Activated naive CD4-positive, alpha-beta T cell treated with anti-CD3 and anti-CD28 coated beads, Interleukin-2, amount 50 U/mL, for 72 hours (primary cell): ENCODE measurements around the gene CPTP. TPM values are rescaled to one million over a fixed set of nuclear protein-coding genes. Genes with fewer than 3 reads are reported as not detected.

Experiments used
- ATAC-seq, 2 donors: fragments of 150-1000 bp; cut with Tn5 transposase; 2 replicates each; pipeline ENCODE4 v1.10.0; 2021; ENCODE audit warnings: mild to moderate bottlenecking in 2 of 2, moderate library complexity in 2 of 2
- DNase-seq, 2 donors: peaks; one replicate each; pipeline ENCODE4 v3.0.0; 2021 to 2022; ENCODE audit warnings: low spot score in 2 of 2
- H3K27ac Mint-ChIP-seq, 2 donors: one replicate each; pipeline ENCODE4 v1.8.0; 2022; ENCODE audit warnings: mild to moderate bottlenecking in 2 of 2, mixed read lengths in 2 of 2
- H3K36me3 Mint-ChIP-seq, 2 donors: one replicate each; pipeline ENCODE4 v1.8.0; 2022; ENCODE audit warnings: mixed read lengths in 2 of 2
- H3K9me3 Mint-ChIP-seq, 2 donors: one replicate each; pipeline ENCODE4 v1.8.0; 2022; ENCODE audit warnings: mixed read lengths in 2 of 2
- total RNA-seq, 2 donors: library from RNA; stranded (reverse); gene quantifications; one replicate each; pipeline ENCODE4 v1.2.3, GENCODE V29; 2022

Gene CPTP
- total RNA-seq, result 10 to 100 TPM in 1 of 2 donors, 1 to 10 TPM in 1; 9.8 to 12.2 TPM

DNA sequence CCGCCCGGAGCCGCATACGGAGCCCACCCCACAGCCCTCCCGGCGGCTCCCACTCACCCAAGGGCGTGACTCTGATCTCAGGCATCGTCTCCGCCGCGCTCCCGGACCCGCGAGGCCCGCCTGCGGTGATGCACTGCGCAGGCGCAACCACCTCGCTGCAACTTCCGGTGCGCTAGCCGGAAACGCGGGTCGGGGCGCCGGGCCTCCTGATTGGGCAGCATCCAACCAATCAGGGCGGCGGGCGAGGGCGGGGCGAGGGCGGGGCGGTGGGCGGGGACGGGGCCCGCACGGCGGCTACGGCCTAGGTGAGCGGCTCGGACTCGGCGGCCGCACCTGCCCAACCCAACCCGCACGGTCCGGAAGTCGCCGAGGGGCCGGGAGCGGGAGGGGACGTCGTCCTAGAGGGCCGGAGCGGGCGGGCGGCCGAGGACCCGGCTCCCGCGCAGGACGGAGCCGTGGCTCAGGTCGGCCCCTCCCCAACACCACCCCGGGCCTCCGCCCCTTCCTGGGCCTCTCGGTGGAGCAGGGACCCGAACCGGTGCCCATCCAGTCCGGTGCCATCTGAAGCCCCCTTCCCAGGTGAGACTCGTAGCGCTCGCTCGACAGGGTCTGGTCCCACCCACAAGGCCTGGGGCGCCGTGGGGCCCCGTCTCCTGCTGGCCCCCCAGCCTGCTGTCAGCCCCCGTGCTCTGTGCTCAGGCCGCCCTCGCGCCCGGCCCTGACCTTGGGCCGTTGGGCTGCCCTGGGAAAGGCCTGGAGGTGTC lies at the start of gene CPTP, which contains the start of gene INTS11:
Gene CPTP (plus strand): TSS at position 279 of the 764 bp plus-strand sequence. CDS start 2,109 bp downstream, outside the sequence.
Gene INTS11 (minus strand): TSS at position 137 of the 764 bp plus-strand sequence. CDS start 52 bp downstream, at position 85.
- ATAC-seq (peak; percentile 88 to 90), DNase-seq (peak; percentile 95 to 97)
- Mint-ChIP-seq H3K36me3 (peaks cover 0 to 7% of the 10 kb centered on the region in 2 donors), H3K9me3 (peaks cover 2% of the 10 kb centered on the region in 2 donors), H3K27ac (peak within 1 kb of the TSS; percentile 87 to 96)

DNA sequence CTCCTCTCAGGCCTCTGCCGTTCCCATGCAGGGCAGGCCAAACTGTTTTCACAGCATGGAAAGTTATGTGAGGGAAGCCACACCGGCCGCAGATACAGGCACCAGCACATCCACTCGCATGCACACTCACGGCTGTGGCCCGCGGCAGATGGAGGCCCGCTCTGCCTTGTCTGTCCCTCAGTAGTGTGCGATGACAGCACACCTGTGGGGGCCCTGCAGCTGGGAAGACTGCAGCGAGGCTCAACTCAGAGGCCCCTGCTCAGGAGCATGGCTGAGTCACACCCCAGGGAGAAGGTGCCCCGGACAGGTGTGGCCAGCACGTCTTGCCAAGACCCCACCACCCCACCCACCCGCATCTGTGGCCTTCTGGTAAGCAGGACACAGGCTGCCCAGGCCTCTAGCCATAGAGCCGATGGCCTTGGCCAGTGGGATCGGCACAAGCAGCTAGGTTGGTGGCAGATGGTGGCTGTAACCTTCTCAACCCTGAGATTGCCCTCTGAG lies 49.6 kb upstream of the CPTP start:
- Mint-ChIP-seq H3K9me3 (no peaks in the 10 kb centered on the region), H3K36me3 (peaks cover 13 to 14% of the 10 kb centered on the region in 2 donors), H3K27ac (peak overlapping the region in 1 of 2 donors; percentile 68)
- DNase-seq (no peak), ATAC-seq (no peak)

DNA sequence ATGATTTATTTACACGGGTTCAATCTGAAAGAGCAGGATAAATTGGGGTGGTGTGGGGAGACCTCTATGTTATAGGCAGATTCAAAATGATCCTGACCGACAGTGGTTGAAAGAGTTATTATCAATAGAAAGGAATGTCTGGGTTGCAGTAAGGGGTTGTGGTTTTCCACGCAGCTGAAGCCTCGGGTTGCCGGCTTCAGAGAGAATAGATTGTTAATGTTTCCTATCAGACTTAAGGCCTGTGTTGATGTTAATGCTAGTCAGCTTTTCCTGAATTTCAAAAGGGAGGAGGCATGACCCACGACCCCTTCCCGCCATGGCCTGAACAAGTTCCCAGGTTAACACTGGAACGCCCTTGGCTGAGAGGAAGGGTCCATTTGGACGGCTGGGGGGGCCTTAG lies 48.8 kb upstream of the CPTP start:
- DNase-seq, result no peak
- Mint-ChIP-seq H3K27ac (no peak overlapping the region), H3K36me3 (peaks cover 13 to 14% of the 10 kb centered on the region in 2 donors), H3K9me3 (no peaks in the 10 kb centered on the region)
- ATAC-seq, result no peak

GRCh38 chr1:1278620-1279019 lies 46.0 kb upstream of the CPTP start:
- no peak for DNase-seq
- Mint-ChIP-seq H3K27ac (no peak overlapping the region), H3K36me3 (no peaks in the 10 kb centered on the region), H3K9me3 (no peaks in the 10 kb centered on the region)
- no peak for ATAC-seq

- H3K9me3 Mint-ChIP-seq, result no peaks in the 10 kb centered on the region
- DNase-seq (no peak), ATAC-seq (no peak)
- H3K27ac Mint-ChIP-seq, result no peak overlapping the region
- no peaks in the 10 kb centered on the region for H3K36me3 Mint-ChIP-seq
Observed at GRCh38 chr1:1279028-1279427, 45.6 kb upstream of the CPTP start.

DNA sequence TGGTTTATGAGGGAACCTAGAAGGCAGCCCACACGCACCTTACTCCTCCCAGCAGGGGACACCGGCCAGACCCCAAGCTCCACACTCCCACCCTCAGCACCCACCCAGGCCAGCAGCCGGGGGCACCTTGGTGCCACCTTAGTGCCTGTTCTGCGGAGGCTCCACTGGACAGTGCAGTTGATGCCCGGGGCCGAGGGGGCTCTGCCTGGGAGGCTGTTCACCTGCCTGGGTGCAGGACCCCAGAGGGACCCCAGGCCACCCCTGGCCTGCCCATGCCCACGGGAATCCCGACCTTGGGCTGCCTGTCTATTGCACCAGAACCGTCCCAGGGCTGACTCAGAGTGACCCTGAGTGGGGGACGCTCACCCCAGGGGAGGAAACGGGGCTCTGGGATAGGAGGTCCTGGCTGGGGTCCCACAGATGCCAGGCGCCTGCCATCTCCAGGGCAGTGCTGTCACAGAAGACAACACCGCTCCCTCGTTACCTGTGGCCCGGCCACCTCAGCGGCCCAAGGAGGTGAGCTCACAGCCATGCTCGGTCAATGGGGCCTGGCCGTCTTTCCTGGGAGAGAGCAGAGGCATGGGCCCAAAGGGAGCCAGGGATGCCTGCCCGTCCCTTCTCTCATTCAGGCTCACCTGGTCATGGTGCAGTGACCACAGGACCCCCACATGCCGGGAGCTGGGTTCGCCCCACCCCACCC lies 43.7 kb upstream of the CPTP start:
- ATAC-seq, result no peak
- Mint-ChIP-seq H3K9me3 (no peaks in the 10 kb centered on the region), H3K36me3 (no peaks in the 10 kb centered on the region), H3K27ac (no peak overlapping the region)
- no peak for DNase-seq

GRCh38 chr1:1281533-1282321 lies 42.9 kb upstream of the CPTP start:
- DNase-seq (peak in 1 of 2 donors; percentile 58), ATAC-seq (peak; percentile 34 to 85)
- Mint-ChIP-seq H3K9me3 (no peaks in the 10 kb centered on the region), H3K27ac (peak overlapping the region in 1 of 2 donors; percentile 72), H3K36me3 (no peaks in the 10 kb centered on the region)

DNA sequence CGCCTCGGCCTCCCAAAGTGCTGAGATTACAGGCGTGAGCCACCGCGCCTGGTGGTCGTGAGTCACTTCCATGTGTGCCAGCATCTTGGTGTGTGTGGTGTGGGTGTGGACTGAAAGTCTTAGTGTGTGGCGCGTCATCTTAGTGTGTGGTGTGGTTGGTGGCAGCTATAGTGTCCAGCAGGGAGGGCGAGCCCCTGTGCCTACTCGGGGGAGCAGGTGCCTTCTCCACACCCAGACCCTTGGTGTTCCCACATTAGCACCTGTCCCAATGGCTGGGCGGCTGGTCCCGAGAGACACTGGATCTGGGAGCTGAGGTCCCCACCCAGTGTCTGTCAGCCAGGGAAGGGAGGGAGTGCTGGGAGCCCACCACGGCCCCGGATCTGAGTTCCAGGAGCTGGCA lies 41.6 kb upstream of the CPTP start:
- Mint-ChIP-seq H3K36me3 (no peaks in the 10 kb centered on the region), H3K27ac (peak overlapping the region in 1 of 2 donors; percentile 72), H3K9me3 (no peaks in the 10 kb centered on the region)
- DNase-seq (peak in 1 of 2 donors; percentile 65), ATAC-seq (peak; percentile 34 to 76)

GRCh38 chr1:1283821-1284220 lies 40.8 kb upstream of the CPTP start:
- Mint-ChIP-seq H3K9me3 (no peaks in the 10 kb centered on the region), H3K36me3 (no peaks in the 10 kb centered on the region), H3K27ac (no peak overlapping the region)
- DNase-seq, result no peak
- no peak for ATAC-seq

- H3K9me3 Mint-ChIP-seq, result no peaks in the 10 kb centered on the region
- no peaks in the 10 kb centered on the region for H3K36me3 Mint-ChIP-seq
- ATAC-seq (peak in 1 of 2 donors; percentile 19), DNase-seq (no peak)
- no peak overlapping the region for H3K27ac Mint-ChIP-seq
Observed at GRCh38 chr1:1284221-1285101, 40.1 kb upstream of the CPTP start.

GRCh38 chr1:1285102-1285571 lies 39.5 kb upstream of the CPTP start:
- peak in 1 of 2 donors; percentile 16 for ATAC-seq
- DNase-seq, result no peak
- Mint-ChIP-seq H3K36me3 (no peaks in the 10 kb centered on the region), H3K9me3 (no peaks in the 10 kb centered on the region), H3K27ac (no peak overlapping the region)

DNA sequence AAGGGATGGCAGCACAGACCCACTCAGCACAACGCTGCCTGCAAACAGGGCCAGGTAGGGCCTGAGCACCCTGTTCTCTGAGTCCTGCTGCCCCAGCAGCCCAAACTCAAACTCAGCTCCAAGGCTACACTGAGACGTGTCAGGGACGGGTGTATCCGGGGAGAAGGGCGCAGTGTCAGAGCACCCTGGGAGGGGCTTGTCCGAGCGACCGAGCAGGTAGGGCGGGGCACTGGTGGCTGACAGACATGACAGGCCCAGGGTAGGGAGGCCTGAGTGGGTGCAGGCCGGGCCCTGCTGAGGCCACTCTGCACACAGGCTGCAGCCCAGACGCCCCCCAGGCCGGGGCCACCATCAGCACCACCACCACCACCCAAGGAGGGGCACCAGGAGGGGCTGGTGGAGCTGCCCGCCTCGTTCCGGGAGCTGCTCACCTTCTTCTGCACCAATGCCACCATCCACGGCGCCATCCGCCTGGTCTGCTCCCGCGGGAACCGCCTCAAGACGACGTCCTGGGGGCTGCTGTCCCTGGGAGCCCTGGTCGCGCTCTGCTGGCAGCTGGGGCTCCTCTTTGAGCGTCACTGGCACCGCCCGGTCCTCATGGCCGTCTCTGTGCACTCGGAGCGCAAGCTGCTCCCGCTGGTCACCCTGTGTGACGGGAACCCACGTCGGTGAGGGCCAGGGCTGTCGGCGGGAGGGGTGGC lies 38.8 kb upstream of the CPTP start:
- no peak for DNase-seq
- peak in 1 of 2 donors; percentile 5 for ATAC-seq
- H3K36me3 Mint-ChIP-seq, result no peaks in the 10 kb centered on the region
- no peaks in the 10 kb centered on the region for H3K9me3 Mint-ChIP-seq
- no peak overlapping the region for H3K27ac Mint-ChIP-seq

- ATAC-seq, result no peak
- DNase-seq, result no peak
- Mint-ChIP-seq H3K36me3 (no peaks in the 10 kb centered on the region), H3K27ac (no peak overlapping the region), H3K9me3 (no peaks in the 10 kb centered on the region)
Observed at GRCh38 chr1:1286313-1287261, 38.0 kb upstream of the CPTP start.
